GM12878 (cell line): ENCODE results near the gene RIN1. TPM values are rescaled to one million over a fixed set of nuclear protein-coding genes. Genes with fewer than 3 reads are reported as not detected.
A peak's percentile ranks its signal among the peaks of the same experiment; 100 is the strongest.
"Not testable (repeated sequence)": the region's sequence is repeated elsewhere in the genome, so short reads cannot be mapped to it uniquely, and the experiment has no call there.

Experiments used
- ATAC-seq: fragments of 200-7000 bp; cut with Tn5 transposase; 3 replicates; pipeline ENCODE4 v1.9.1; 2020; ENCODE audit warnings: mild to moderate bottlenecking, moderate library complexity
- BruUV-seq: library from RNA; stranded (reverse); fragments of 400-500 nt; replicated peaks from 2 replicates; lab custom pipeline; 2021; lab: Mats Ljungman, UMichigan
- CTCF ChIA-PET: fragments of 300-600 bp; sonication (Branson Sonifier 250); formaldehyde crosslinking; extraction: SDS; loops from one replicate; lab custom pipeline; 2021; ENCODE audit warnings: inconsistent platforms; lab: Yijun Ruan, JAX
- POLR2A ChIA-PET: fragments of 350-600 bp; formaldehyde crosslinking; extraction: SDS; loops from one replicate; lab custom pipeline; 2021; ENCODE audit warnings: inconsistent platforms; lab: Charles Lee
- RAD21 ChIA-PET: fragments of 300-600 bp; sonication (Branson Sonifier 250); formaldehyde crosslinking; loops from one replicate; lab custom pipeline; 2023; ENCODE audit warnings: antibody characterized with exemption; ENCODE audit not compliant: unreplicated experiment; lab: Charles Lee
- SMC1A ChIA-PET: fragments of 300-600 bp; sonication (Branson Sonifier 250); formaldehyde crosslinking; loops from one replicate; lab custom pipeline; 2023; ENCODE audit not compliant: unreplicated experiment, uncharacterized antibody; lab: Charles Lee
- DNase-seq: peaks from one replicate; pipeline ENCODE4 v3.0.0-alpha.2; 2011; ENCODE audit warnings: low read depth, low spot score
- FAIRE-seq: peaks from 3 replicates; lab custom pipeline; 2011; peaks lifted over from hg19 to GRCh38; lab: Jason Lieb, UNC
- H2AFZ ChIP-seq: 2 replicates; pipeline ENCODE4 v1.6.0; 2011; ENCODE audit warnings: low read depth, low read length, control low read depth; ENCODE audit not compliant: control insufficient read depth
- H3K27ac ChIP-seq: 2 replicates; pipeline ENCODE4 v1.5.1; 2011; ENCODE audit warnings: control low read depth; ENCODE audit not compliant: control insufficient read depth, insufficient read depth
- H3K27me3 ChIP-seq, 2 experiments: replicated peaks in 1 of 2; 2 replicates each; pipeline versions ENCODE4 v1.6.0 to v1.6.1; 2011; ENCODE audit warnings: low read length in 1 of 2; ENCODE audit not compliant: control insufficient read depth in 2 of 2, insufficient read depth in 2 of 2
- H3K36me3 ChIP-seq, 2 experiments: 2 replicates each; pipeline ENCODE4 v1.5.1; 2011; ENCODE audit warnings: low read length in 1 of 2; ENCODE audit not compliant: control insufficient read depth in 2 of 2, insufficient read depth in 2 of 2
- H3K4me1 ChIP-seq: 2 replicates; pipeline ENCODE4 v1.6.1; 2011; ENCODE audit warnings: mild to moderate bottlenecking, low read length, moderate library complexity, mixed read lengths; ENCODE audit not compliant: control insufficient read depth, insufficient read depth
- H3K4me2 ChIP-seq: 2 replicates; pipeline ENCODE4 v1.6.0; 2011; ENCODE audit warnings: control low read depth; ENCODE audit not compliant: control insufficient read depth, insufficient read depth
- H3K4me3 ChIP-seq: fragments of 200-600 bp; sonication (generic); 2 replicates; pipeline ENCODE4 v1.5.1; 2016
- H3K79me2 ChIP-seq: 2 replicates; pipeline ENCODE4 v1.6.0; 2011; ENCODE audit warnings: low read length; ENCODE audit not compliant: control insufficient read depth, insufficient read depth
- H3K9ac ChIP-seq: 2 replicates; pipeline ENCODE4 v1.8.0; 2011; ENCODE audit warnings: low read length, control low read depth, mixed read lengths; ENCODE audit not compliant: control insufficient read depth, insufficient read depth
- H3K9me3 ChIP-seq: replicated peaks from 3 replicates; pipeline ENCODE4 v1.5.1; 2011; ENCODE audit warnings: mild to moderate bottlenecking, low read length; ENCODE audit not compliant: control insufficient read depth, insufficient read depth
- H4K20me1 ChIP-seq: 2 replicates; pipeline ENCODE4 v1.6.0; 2011; ENCODE audit not compliant: control insufficient read depth, insufficient read depth
- IKZF2 ChIP-seq, 2 experiments: fragments of 450-650 bp; IDR thresholded peaks; 2 replicates each; pipeline ENCODE4 v1.6.1; 2017; ENCODE audit warnings: mild to moderate bottlenecking in 2 of 2, moderate library complexity in 2 of 2
- PAX5 ChIP-seq: IDR thresholded peaks from 2 replicates; pipeline ENCODE4 v1.6.1; 2011; ENCODE audit warnings: low read depth, low read length, borderline replicate concordance
- RAD51 ChIP-seq: fragments of 450-650 bp; IDR thresholded peaks from 2 replicates; pipeline ENCODE4 v1.6.1; 2016; ENCODE audit warnings: moderate library complexity, mild to moderate bottlenecking, inconsistent platforms
- WGBS: methylation state at CpG from one replicate; pipeline ENCODE4 v1.1.6; 2016; ENCODE audit warnings: low lambda C conversion rate; ENCODE audit not compliant: insufficient replicate concordance, insufficient coverage; ENCODE audit errors: missing lambda C conversion rate; 5-methylcytosine and 5-hydroxymethylcytosine counted together
- in situ Hi-C: fragments of 300-500 bp; cut with MboI; formaldehyde crosslinking; loops from 9 replicates; pipeline ENCODE4 v1.14.3; 2018; ENCODE audit warnings: mixed read lengths
- intact Hi-C: fragments of 100-400 bp; cut with micrococcal nuclease; formaldehyde crosslinking; loops from one replicate; pipeline ENCODE4 v1.14.2; 2022; ENCODE audit not compliant: unreplicated experiment
- polyA plus RNA-seq, 11 experiments: library from polyadenylated mRNA; depleted of rRNA in 4 of 11; unstranded in 6 of 11; stranded (reverse) in 5 of 11; fragments of >200 nt; fragmentation: Nextera tagmentation in 4 of 11; fragmentation: Illumina TruSeq in 1 of 11; extraction: Ambion mirVana in 4 of 11; extraction: Trizol in 1 of 11; gene quantifications; 1 replicate in 1 of 11; 2 replicates in 10 of 11; pipeline versions ENCODE4 v1.2.1 to v1.2.3, GENCODE V29; 2011 to 2016; ENCODE audit warnings: inconsistent platforms in 2 of 11, missing spikeins in 2 of 11, low read depth in 1 of 11
- total RNA-seq, 4 experiments: library from RNA; depleted of rRNA in 3 of 4; stranded (reverse); fragments of >200 nt in 3 of 4; fragmentation: Illumina TruSeq in 1 of 4; extraction: Trizol in 1 of 4; gene quantifications; 2 replicates each; pipeline versions ENCODE4 v1.2.1 to v1.2.3, GENCODE V29; 2013 to 2021

The RIN1 gene
- total and polyA plus RNA-seq, 10 of the 15 experiments (the other 5 are each of a cell fraction or from before 2014, with no cell fraction given) = 0.04 to 0.69 (median 0.22) TPM; not detected in 1

DNA sequence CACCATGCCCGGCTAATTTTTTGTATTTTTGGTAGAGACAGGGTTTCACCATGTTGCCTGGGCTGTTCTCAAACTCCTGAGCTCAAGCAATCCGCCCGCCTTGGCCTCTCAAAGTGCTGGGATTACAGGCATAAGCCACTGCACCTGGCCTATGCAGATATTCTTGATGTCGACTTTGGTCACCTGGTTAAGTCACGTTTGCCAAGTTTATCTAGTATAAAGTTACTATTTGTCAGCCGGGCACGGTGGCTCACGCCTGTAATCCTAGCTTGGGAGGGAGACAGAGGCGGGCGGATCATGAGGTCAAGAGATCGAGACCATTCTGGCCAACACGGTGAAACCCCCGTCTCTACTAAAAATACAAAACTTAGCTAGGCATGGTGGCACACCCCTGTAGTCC lies 48.1 kb upstream of the RIN1 start:
- H3K4me2 ChIP-seq, BruUV-seq, H3K4me1 ChIP-seq, in situ Hi-C loops, H3K27ac ChIP-seq, H3K79me2 ChIP-seq, FAIRE-seq, H3K4me3 ChIP-seq, H3K36me3 ChIP-seq, ATAC-seq, H3K9ac ChIP-seq, H3K9me3 ChIP-seq, DNase-seq, H2AFZ ChIP-seq, H3K27me3 ChIP-seq, H4K20me1 ChIP-seq, intact Hi-C loops: not testable (repeated sequence)
- ChIA-PET RAD21 (interaction anchor here (5.0 kb wide), 1 partner anchor 72 kb away, joined by 49 read pairs; no protein-coding TSS in a partner anchor), SMC1A (interaction anchor here (1.1 to 1.5 kb wide), 2 partner anchors 49 to 294 kb away, joined by 3 read pairs; no protein-coding TSS in a partner anchor), CTCF (interaction anchor here (1.2 to 9.0 kb wide), 6 partner anchors 12 to 94 kb away, joined by 3 to 166 read pairs (median 22); partner anchors contain the start of gene SLC29A2), POLR2A (interaction anchor here (2.7 kb wide), 1 partner anchor 13 kb away, joined by 12 read pairs; the partner anchor contains the start of gene SLC29A2)
- WGBS = 69% methylated on average over 13 of the region's 13 CpGs

DNA sequence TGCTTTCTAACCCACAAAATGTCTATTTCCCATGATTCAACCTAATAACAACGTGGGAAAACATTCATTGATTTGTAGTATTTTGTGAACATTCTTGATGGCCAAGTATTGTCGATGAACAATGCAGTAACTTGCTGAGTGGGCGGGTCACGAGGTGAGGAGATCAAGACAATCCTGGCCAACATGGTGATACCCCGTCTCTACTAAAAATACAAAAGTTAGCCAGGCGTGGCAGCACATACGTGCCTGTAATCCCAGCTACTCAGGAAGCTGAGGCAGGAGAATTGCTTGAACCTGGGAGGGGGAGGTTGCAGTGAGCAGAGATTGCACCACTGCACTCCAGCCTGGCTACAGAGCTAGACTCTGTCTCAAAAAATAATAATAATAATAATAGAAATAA lies 44.0 kb upstream of the RIN1 start:
- in situ Hi-C loops, H3K4me1 ChIP-seq, H3K36me3 ChIP-seq, H3K4me2 ChIP-seq, intact Hi-C loops, BruUV-seq, DNase-seq, H3K9ac ChIP-seq, H3K4me3 ChIP-seq, H3K79me2 ChIP-seq, ATAC-seq, SMC1A ChIA-PET, H4K20me1 ChIP-seq, FAIRE-seq, H3K27ac ChIP-seq, H3K9me3 ChIP-seq, H3K27me3 ChIP-seq, H2AFZ ChIP-seq: not testable (repeated sequence)
- RAD21 ChIA-PET = interaction anchor here (1.1 to 1.3 kb wide), 2 partner anchors 9 to 68 kb away, joined by 3 to 7 read pairs; no protein-coding TSS in a partner anchor
- TF ChIP-seq IKZF2 (IDR thresholded peaks at IDR 0.05) = peak in 1 of 2 experiments; percentile 22; a peak in 2 of 4 replicates
- 0 out of 2 replicates have a peak, but pooled peaks have one; percentile 23 for TF ChIP-seq PAX5
- TF ChIP-seq RAD51 = peak; percentile 43; the same call in 1 of the 2 replicates
- WGBS = 18% methylated on average over 7 of the region's 7 CpGs
- CTCF ChIA-PET = interaction anchor here (0.7 to 2.0 kb wide), 5 partner anchors 9 to 68 kb away, joined by 3 to 12 read pairs (median 10); no protein-coding TSS in a partner anchor
- POLR2A ChIA-PET = interaction anchor here (0.7 to 0.9 kb wide), 2 partner anchors 8 to 68 kb away, joined by 3 read pairs; partner anchors contain the start of gene SLC29A2

- ChIA-PET CTCF (interaction anchor here (0.7 to 4.6 kb wide), 4 partner anchors 12 to 323 kb away, joined by 4 to 42 read pairs (median 10); no protein-coding TSS in a partner anchor), RAD21 (interaction anchor here (1.1 to 1.2 kb wide), 2 partner anchors 16 to 62 kb away, joined by 3 read pairs; no protein-coding TSS in a partner anchor), SMC1A (interaction anchor here (1.9 kb wide), 1 partner anchor 12 kb away, joined by 6 read pairs; no protein-coding TSS in a partner anchor), POLR2A (interaction anchor here (0.5 kb wide), 2 partner anchors 11 to 93 kb away, joined by 4 read pairs; partner anchors contain the start of gene PELI3)
- H3K27ac ChIP-seq, H3K36me3 ChIP-seq, FAIRE-seq, H3K27me3 ChIP-seq, H3K79me2 ChIP-seq, H2AFZ ChIP-seq, in situ Hi-C loops, H3K9me3 ChIP-seq, BruUV-seq, intact Hi-C loops, DNase-seq, ATAC-seq, H3K9ac ChIP-seq, H3K4me2 ChIP-seq, H4K20me1 ChIP-seq, H3K4me1 ChIP-seq, H3K4me3 ChIP-seq: not testable (repeated sequence)
- WGBS = 48% methylated on average over 8 of the region's 9 CpGs
Measured at GRCh38 chr11:66373690-66374287, 37.6 kb upstream of the RIN1 start.
